HL-60 (cell line): Measurements from ENCODE around the gene DLG3.

Experiments used
- DNase-seq, 2 experiments: peaks; one replicate each; pipeline ENCODE4 v3.0.0-alpha.2; 2010 to 2020; ENCODE audit warnings: low read depth in 1 of 2, low spot score in 1 of 2
- H3K27ac ChIP-seq: fragments of 250-450 bp; sonication (Bioruptor Pico); replicated peaks from 2 replicates; pipeline ENCODE4 v1.5.1; 2020; ENCODE audit warnings: mild to moderate bottlenecking, moderate library complexity
- H3K27me3 ChIP-seq: fragments of 250-450 bp; sonication (Bioruptor Pico); 2 replicates; pipeline ENCODE4 v1.5.1; 2021; ENCODE audit warnings: mild to moderate bottlenecking, moderate library complexity; ENCODE audit not compliant: insufficient read depth, poor library complexity, severe bottlenecking
- H3K4me3 ChIP-seq: replicated peaks from 2 replicates; pipeline ENCODE4 v1.5.1; 2011; ENCODE audit warnings: mild to moderate bottlenecking, control low read depth, low read length; ENCODE audit not compliant: insufficient read depth
- CTCF ChIP-seq: IDR thresholded peaks from one replicate; pipeline ENCODE4 v1.5.1; 2011; ENCODE audit warnings: low read length, control low read depth, inconsistent platforms; ENCODE audit not compliant: insufficient read depth
- GABPA ChIP-seq: IDR thresholded peaks from 2 replicates; pipeline ENCODE4 v1.6.1; 2012; ENCODE audit warnings: low read depth
- POLR2AphosphoS5 ChIP-seq: IDR thresholded peaks from 2 replicates; pipeline ENCODE4 v1.6.1; 2012; ENCODE audit warnings: low read depth
- REST ChIP-seq: IDR thresholded peaks from 2 replicates; pipeline ENCODE4 v1.6.1; 2012; ENCODE audit warnings: low read depth; ENCODE audit not compliant: insufficient replicate concordance
- SPI1 ChIP-seq: IDR thresholded peaks from 2 replicates; pipeline ENCODE4 v1.6.1; 2012; ENCODE audit warnings: low read depth, mild to moderate bottlenecking, borderline replicate concordance

The DLG3 gene

GRCh38 chrX:70549429-70549828 is 104.8 kb downstream of the DLG3 start:
- DNase-seq: no peak

GRCh38 chrX:70552130-70552704 is 107.6 kb downstream of the DLG3 start:
- no peak for TF ChIP-seq GABPA
- no peak for TF ChIP-seq POLR2AphosphoS5
- no peak for TF ChIP-seq SPI1
- no peak for TF ChIP-seq CTCF
- no peak for TF ChIP-seq REST
- Histone ChIP-seq H3K4me3 (no peak overlapping the region), H3K27me3 (no peaks in the 10 kb centered on the region), H3K27ac (no peak overlapping the region)
- no peak for DNase-seq

More at GRCh38 chrX:70549429-70549828, 104.8 kb downstream of the DLG3 start:
- Histone ChIP-seq H3K27ac (no peak overlapping the region), H3K27me3 (no peaks in the 10 kb centered on the region), H3K4me3 (no peak overlapping the region)
- TF ChIP-seq CTCF (no peak), REST (no peak), GABPA (no peak), POLR2AphosphoS5 (no peak), SPI1 (no peak)

GRCh38 chrX:70553516-70553915 is 108.9 kb downstream of the DLG3 start:
- no peak overlapping the region for H3K27ac ChIP-seq
- DNase-seq: no peak
- no peak overlapping the region for H3K4me3 ChIP-seq

More at GRCh38 chrX:70553516-70553915, 108.9 kb downstream of the DLG3 start:
- no peaks in the 10 kb centered on the region for H3K27me3 ChIP-seq
- no peak for TF ChIP-seq SPI1
- no peak for TF ChIP-seq CTCF
- TF ChIP-seq REST: no peak
- no peak for TF ChIP-seq GABPA
- TF ChIP-seq POLR2AphosphoS5: no peak
